K562 (cell line): Measurements from ENCODE around the gene CHRNA3. TPM values are rescaled to one million over a fixed set of nuclear protein-coding genes. Genes with fewer than 3 reads are reported as not detected.

Experiments
- ATAC-seq: fragments of 200-7000 bp; cut with Tn5 transposase; 3 replicates; pipeline ENCODE4 v1.9.1; 2020; ENCODE audit warnings: moderate library complexity
- BruUV-seq: library from RNA; stranded (reverse); fragments of 400-500 nt; replicated peaks from 2 replicates; lab custom pipeline; 2021; lab: Mats Ljungman, UMichigan
- CTCF ChIA-PET: fragments of 300-600 bp; formaldehyde crosslinking; extraction: SDS; loops from one replicate; lab custom pipeline; 2021; ENCODE audit warnings: low intra/inter-chr PET ratio; lab: Yijun Ruan, JAX
- POLR2A ChIA-PET: fragments of 300-600, 350-650 bp; sonication (Branson Sonifier 250); formaldehyde crosslinking; extraction: SDS; loops from one replicate; lab custom pipeline; 2021; ENCODE audit warnings: antibody characterized with exemption, inconsistent platforms; lab: Yijun Ruan, JAX
- DNase-seq, 4 experiments: peaks; one replicate each; pipeline versions ENCODE4 v3.0.0 to v3.0.0-alpha.2; 2011 to 2018; ENCODE audit warnings: low spot score in 3 of 4, mixed read lengths in 3 of 4; ENCODE audit errors: extremely low read depth in 1 of 4
- FAIRE-seq: peaks from 2 replicates; lab custom pipeline; 2011; peaks lifted over from hg19 to GRCh38; lab: Jason Lieb, UNC
- H2AFZ ChIP-seq: 2 replicates; pipeline ENCODE4 v1.6.0; 2011; ENCODE audit warnings: low read depth, low read length, control low read depth, inconsistent platforms
- H3K27ac ChIP-seq: fragments of 200-600 bp; 3 replicates; pipeline ENCODE4 v1.8.0; 2011; ENCODE audit warnings: low read depth, mild to moderate bottlenecking, control low read depth, inconsistent platforms, low read length, moderate library complexity, mixed read lengths; ENCODE audit errors: extremely low read depth
- H3K27me3 ChIP-seq, 2 experiments: fragments of 300-600 bp in 1 of 2; 2 replicates in 1 of 2; 3 replicates in 1 of 2; pipeline versions ENCODE4 v1.6.0 to v1.8.0; 2011; ENCODE audit warnings: inconsistent platforms in 2 of 2, low read length in 2 of 2, mild to moderate bottlenecking in 1 of 2, mixed read lengths in 1 of 2, moderate library complexity in 1 of 2; ENCODE audit not compliant: control insufficient read depth in 2 of 2, insufficient read depth in 2 of 2
- H3K36me3 ChIP-seq: fragments of 300-600 bp; 3 replicates; pipeline ENCODE4 v1.8.0; 2011; ENCODE audit warnings: mild to moderate bottlenecking, low read length, inconsistent platforms; ENCODE audit not compliant: control insufficient read depth, insufficient read depth
- H3K4me1 ChIP-seq, 2 experiments: fragments of 200-600 bp in 1 of 2; replicated peaks in 1 of 2; 2 replicates in 1 of 2; 3 replicates in 1 of 2; pipeline versions ENCODE4 v1.5.1 to v1.8.0; 2011; ENCODE audit warnings: inconsistent platforms in 2 of 2, low read length in 2 of 2, mild to moderate bottlenecking in 1 of 2, mixed read lengths in 1 of 2, moderate library complexity in 1 of 2; ENCODE audit not compliant: control insufficient read depth in 2 of 2, insufficient read depth in 2 of 2
- H3K4me2 ChIP-seq: 2 replicates; pipeline ENCODE4 v1.6.1; 2011; ENCODE audit warnings: low read length, control low read depth, inconsistent platforms, mixed read lengths; ENCODE audit not compliant: insufficient read depth
- H3K4me3 ChIP-seq: fragments of 200-600 bp; sonication (generic), shearing (Covaris generic); 2 replicates; pipeline ENCODE4 v1.5.1; 2016; ENCODE audit warnings: control low read depth, inconsistent platforms
- H3K79me2 ChIP-seq: fragments of 200-600 bp; 3 replicates; pipeline ENCODE4 v1.8.0; 2011; ENCODE audit warnings: low read length, inconsistent platforms; ENCODE audit not compliant: control insufficient read depth, insufficient read depth
- H3K9ac ChIP-seq, 2 experiments: 2 replicates each; pipeline versions ENCODE4 v1.6.0 to v1.6.1; 2011; ENCODE audit warnings: low read depth in 2 of 2, low read length in 2 of 2, control low read depth in 1 of 2, inconsistent platforms in 1 of 2, mild to moderate bottlenecking in 1 of 2, mixed read lengths in 1 of 2; ENCODE audit not compliant: insufficient read depth in 1 of 2
- H3K9me1 ChIP-seq: one replicate; pipeline ENCODE4 v1.6.0; 2011; ENCODE audit warnings: inconsistent platforms, mild to moderate bottlenecking, low read length, moderate library complexity; ENCODE audit not compliant: control insufficient read depth, insufficient read depth
- H3K9me3 ChIP-seq: replicated peaks from 2 replicates; pipeline ENCODE4 v1.5.1; 2011; ENCODE audit warnings: low read depth, low read length, inconsistent platforms; ENCODE audit not compliant: control insufficient read depth, insufficient read depth
- H4K20me1 ChIP-seq: replicated peaks from 2 replicates; pipeline ENCODE4 v1.6.1; 2011; ENCODE audit warnings: low read length, inconsistent platforms, mixed read lengths; ENCODE audit not compliant: control insufficient read depth, insufficient read depth
- CBFA2T3 ChIP-seq: fragments of 450-650 bp; IDR thresholded peaks from 2 replicates; pipeline ENCODE4 v1.6.1; 2017
- KDM2B ChIP-seq: fragments of 250-450 bp; sonication (Bioruptor Pico); IDR thresholded peaks from 2 replicates; pipeline ENCODE4 v1.8.0; 2021; ENCODE audit warnings: mild to moderate bottlenecking, moderate library complexity
- LEF1 ChIP-seq: fragments of 450-650 bp; IDR thresholded peaks from 2 replicates; pipeline ENCODE4 v1.6.1; 2016; ENCODE audit warnings: mild to moderate bottlenecking
- NR4A1 ChIP-seq, 2 experiments: fragments of 250-450 bp in 1 of 2; fragments of 450-650 bp in 1 of 2; sonication (Bioruptor Pico) in 1 of 2; IDR thresholded peaks; 2 replicates each; pipeline versions ENCODE4 v1.4.0 to v1.6.1; 2016 to 2020; ENCODE audit warnings: mild to moderate bottlenecking in 2 of 2, missing compliant biosample characterization in 1 of 2, missing genetic modification characterization in 1 of 2, moderate library complexity in 1 of 2
- RHOXF2B ChIP-seq: fragments of 250-450 bp; sonication (Bioruptor Pico); conservative IDR thresholded peaks from 2 replicates; pipeline ENCODE4 v1.5.1; 2021
- SLC30A9 ChIP-seq: fragments of 250-450 bp; sonication (Bioruptor Pico); IDR thresholded peaks from 2 replicates; pipeline ENCODE4 v1.8.0; 2022; ENCODE audit warnings: mild to moderate bottlenecking, moderate library complexity
- STAT5A ChIP-seq: IDR thresholded peaks from 2 replicates; pipeline ENCODE4 v1.6.1; 2012; ENCODE audit warnings: low read length, inconsistent platforms, borderline replicate concordance
- ZNF134 ChIP-seq: fragments of 250-450 bp; sonication (Bioruptor Pico); conservative IDR thresholded peaks from 2 replicates; pipeline ENCODE4 v1.4.0; 2020
- ZNF217 ChIP-seq: sonication (generic); formaldehyde crosslinking; IDR thresholded peaks from 2 replicates; pipeline ENCODE4 v1.8.0; 2022; ENCODE audit warnings: mild to moderate bottlenecking, missing genetic modification reagents
- WGBS: fragments of 100-300 bp; shearing (Covaris generic); methylation state at CpG from one replicate; pipeline ENCODE4 v1.1.6; 2016; ENCODE audit warnings: low coverage, mixed read lengths; ENCODE audit not compliant: insufficient coverage; ENCODE audit errors: missing lambda C conversion rate; 5-methylcytosine and 5-hydroxymethylcytosine counted together
- in situ Hi-C: fragments of 300-500 bp; cut with MboI; formaldehyde crosslinking; loops from 4 replicates; pipeline ENCODE4 v1.15.0; 2018; ENCODE audit warnings: inconsistent platforms, mixed read lengths
- intact Hi-C: fragments of 100-400 bp; cut with micrococcal nuclease; formaldehyde crosslinking; loops from 2 replicates; pipeline ENCODE4 v1.14.2; 2022
- polyA plus RNA-seq, 8 experiments: library from polyadenylated mRNA; depleted of rRNA in 4 of 8; stranded (reverse) in 5 of 8; unstranded in 3 of 8; fragments of >200 nt; fragmentation: Nextera tagmentation in 2 of 8; fragmentation: Illumina TruSeq in 1 of 8; extraction: Ambion mirVana in 2 of 8; extraction: Trizol in 1 of 8; gene quantifications; 2 replicates each; pipeline versions ENCODE4 v1.2.1 to v1.2.3, GENCODE V29; 2011 to 2014; ENCODE audit warnings: inconsistent platforms in 1 of 8, missing spikeins in 1 of 8
- total RNA-seq, 7 experiments: library from RNA; depleted of rRNA in 6 of 7; stranded (reverse); fragments of >200 nt in 6 of 7; fragmentation: Illumina TruSeq in 2 of 7; extraction: Trizol in 2 of 7; gene quantifications; 2 replicates each; pipeline versions ENCODE4 v1.2.1 to v1.2.3, GENCODE V29; 2011 to 2021; ENCODE audit warnings: low replicate concordance in 1 of 7
- TF ChIP-seq, protein P1 (sequence below): fragments of 250-450 bp; sonication (Bioruptor Pico); IDR thresholded peaks from 2 replicates; pipeline ENCODE4 v1.5.0; 2021
- TF ChIP-seq, protein P2 (sequence below): fragments of 200-400 bp; formaldehyde crosslinking; IDR thresholded peaks from 2 replicates; pipeline ENCODE4 v1.6.1; 2017; ENCODE audit warnings: mild to moderate bottlenecking, low read depth, low read length, moderate library complexity
- TF ChIP-seq, protein P3 (sequence below): fragments of 450-650 bp; formaldehyde crosslinking; IDR thresholded peaks from 2 replicates; pipeline ENCODE4 v1.4.0; 2022; ENCODE audit warnings: mild to moderate bottlenecking, moderate library complexity

CHRNA3 gene
- total and polyA plus RNA-seq, 9 of the 15 experiments (the other 6 are each of a cell fraction or from before 2014, with no cell fraction given): 0.01 TPM; not detected in 8

DNA sequence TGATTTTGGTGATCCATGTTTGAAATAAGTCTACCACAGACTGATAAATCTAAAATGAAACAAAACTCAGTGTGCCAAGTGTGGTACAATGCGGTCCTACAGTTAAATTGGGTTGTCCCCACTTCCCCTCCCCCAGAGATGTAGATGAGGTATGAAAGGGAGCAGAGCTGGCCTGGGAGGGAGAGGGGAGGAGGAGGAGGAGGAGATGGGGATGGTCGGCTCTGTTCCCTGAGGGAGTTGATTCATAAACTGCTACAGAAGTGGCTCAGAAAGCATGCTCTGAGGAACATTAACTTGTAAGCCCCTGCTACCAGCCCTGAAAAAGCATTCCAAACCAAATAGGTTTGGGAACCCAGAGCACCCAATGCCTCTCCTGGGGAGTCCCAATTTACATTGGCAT, 48.2 kb upstream of the CHRNA3 start:
- peaks cover 22 to 37% of the 10 kb centered on the region in 2 experiments for H3K27me3 ChIP-seq
- no peaks in the 10 kb centered on the region for H3K36me3 ChIP-seq
- no peak overlapping the region for H3K4me3 ChIP-seq
- H3K4me1 ChIP-seq: no peaks in the 10 kb centered on the region; a peak in 2 of 5 replicates
- H3K27ac ChIP-seq: no peak overlapping the region
- H4K20me1 ChIP-seq: no peaks in the 10 kb centered on the region
- DNase-seq (no peak), ATAC-seq (no peak), FAIRE-seq (no peak)
- H3K9me3 ChIP-seq: no peaks in the 10 kb centered on the region
- ChIA-PET CTCF (interaction anchor here (0.6 kb wide), 1 partner anchor 50 kb away, joined by 3 read pairs; no protein-coding TSS in a partner anchor), POLR2A (interaction anchor here (0.6 to 0.7 kb wide), 2 partner anchors 17 to 27 kb away, joined by 3 read pairs; no protein-coding TSS in a partner anchor)
- no peaks in the 10 kb centered on the region for H3K79me2 ChIP-seq
- in situ Hi-C loops (no loop called here), intact Hi-C loops (no loop called here)
- no TSS peak for BruUV-seq
- no peak overlapping the region for H3K9ac ChIP-seq
- H2AFZ ChIP-seq: no peak overlapping the region
- no peaks in the 10 kb centered on the region for H3K9me1 ChIP-seq
- H3K4me2 ChIP-seq: no peak overlapping the region
- WGBS: 0% methylated on average over 2 of the region's 2 CpGs
- TF ChIP-seq, protein P1, sequence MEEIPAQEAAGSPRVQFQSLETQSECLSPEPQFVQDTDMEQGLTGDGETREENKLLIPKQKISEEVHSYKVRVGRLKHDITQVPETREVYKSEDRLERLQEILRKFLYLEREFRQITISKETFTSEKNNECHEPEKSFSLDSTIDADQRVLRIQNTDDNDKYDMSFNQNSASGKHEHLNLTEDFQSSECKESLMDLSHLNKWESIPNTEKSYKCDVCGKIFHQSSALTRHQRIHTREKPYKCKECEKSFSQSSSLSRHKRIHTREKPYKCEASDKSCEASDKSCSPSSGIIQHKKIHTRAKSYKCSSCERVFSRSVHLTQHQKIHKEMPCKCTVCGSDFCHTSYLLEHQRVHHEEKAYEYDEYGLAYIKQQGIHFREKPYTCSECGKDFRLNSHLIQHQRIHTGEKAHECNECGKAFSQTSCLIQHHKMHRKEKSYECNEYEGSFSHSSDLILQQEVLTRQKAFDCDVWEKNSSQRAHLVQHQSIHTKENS: no peak

DNA sequence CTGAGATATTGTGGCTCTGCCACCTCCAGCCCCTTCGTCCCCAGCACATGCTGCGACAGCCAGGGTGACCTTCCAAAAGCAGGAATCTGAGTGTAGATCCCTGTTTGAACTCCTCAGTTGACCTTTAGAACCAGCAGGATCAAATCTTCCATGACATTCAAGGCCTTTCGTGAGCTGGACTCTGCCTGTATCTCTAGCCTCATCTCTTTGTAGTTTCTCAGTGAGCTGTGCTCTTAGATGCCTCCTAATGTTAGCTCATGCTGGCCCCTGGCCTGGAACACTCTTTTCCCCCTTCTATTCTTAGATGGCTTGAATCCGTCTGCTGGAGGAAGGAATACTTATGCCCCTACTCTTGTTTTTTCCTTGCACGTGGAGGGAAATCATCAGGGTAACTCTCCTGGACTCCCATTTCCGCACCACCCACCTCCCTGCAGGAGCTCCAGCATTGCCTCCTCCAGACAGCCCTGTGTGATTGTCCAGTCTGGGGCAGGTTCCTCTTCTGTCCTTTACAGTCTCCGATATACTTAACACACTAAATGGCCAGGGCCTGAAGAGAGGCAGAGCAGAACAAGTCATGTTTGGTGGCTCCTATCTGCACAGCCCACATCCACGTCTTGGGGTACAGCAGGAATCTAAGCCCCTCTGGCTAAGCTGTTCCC, 46.9 kb upstream of the CHRNA3 start:
- H3K9me1 ChIP-seq: no peaks in the 10 kb centered on the region
- no TSS peak for BruUV-seq
- intact Hi-C loops: no loop called here
- no peak overlapping the region for H2AFZ ChIP-seq
- in situ Hi-C loops: no loop called here
- peaks cover 23 to 37% of the 10 kb centered on the region in 2 experiments for H3K27me3 ChIP-seq
- 0% methylated on average over 8 of the region's 8 CpGs for WGBS
- no peak for DNase-seq
- no peaks in the 10 kb centered on the region for H3K36me3 ChIP-seq
- no peaks in the 10 kb centered on the region for H4K20me1 ChIP-seq
- no peak overlapping the region for H3K4me3 ChIP-seq
- H3K9me3 ChIP-seq: no peaks in the 10 kb centered on the region
- no peak overlapping the region for H3K4me2 ChIP-seq
- no peaks in the 10 kb centered on the region; a peak in 2 of 5 replicates for H3K4me1 ChIP-seq
- no peak overlapping the region for H3K27ac ChIP-seq
- no peak overlapping the region for H3K9ac ChIP-seq
- H3K79me2 ChIP-seq: no peaks in the 10 kb centered on the region
- ATAC-seq: no peak
- ChIA-PET POLR2A (no interaction called here), CTCF (no interaction called here)
- no peak for FAIRE-seq
- TF ChIP-seq LEF1: no peak
- TF ChIP-seq RHOXF2B (CRISPR knock-in tag): no peak
- TF ChIP-seq CBFA2T3: no peak
- TF ChIP-seq STAT5A: no peak
- no peak for TF ChIP-seq KDM2B (CRISPR knock-in tag)
- TF ChIP-seq, protein P2, sequence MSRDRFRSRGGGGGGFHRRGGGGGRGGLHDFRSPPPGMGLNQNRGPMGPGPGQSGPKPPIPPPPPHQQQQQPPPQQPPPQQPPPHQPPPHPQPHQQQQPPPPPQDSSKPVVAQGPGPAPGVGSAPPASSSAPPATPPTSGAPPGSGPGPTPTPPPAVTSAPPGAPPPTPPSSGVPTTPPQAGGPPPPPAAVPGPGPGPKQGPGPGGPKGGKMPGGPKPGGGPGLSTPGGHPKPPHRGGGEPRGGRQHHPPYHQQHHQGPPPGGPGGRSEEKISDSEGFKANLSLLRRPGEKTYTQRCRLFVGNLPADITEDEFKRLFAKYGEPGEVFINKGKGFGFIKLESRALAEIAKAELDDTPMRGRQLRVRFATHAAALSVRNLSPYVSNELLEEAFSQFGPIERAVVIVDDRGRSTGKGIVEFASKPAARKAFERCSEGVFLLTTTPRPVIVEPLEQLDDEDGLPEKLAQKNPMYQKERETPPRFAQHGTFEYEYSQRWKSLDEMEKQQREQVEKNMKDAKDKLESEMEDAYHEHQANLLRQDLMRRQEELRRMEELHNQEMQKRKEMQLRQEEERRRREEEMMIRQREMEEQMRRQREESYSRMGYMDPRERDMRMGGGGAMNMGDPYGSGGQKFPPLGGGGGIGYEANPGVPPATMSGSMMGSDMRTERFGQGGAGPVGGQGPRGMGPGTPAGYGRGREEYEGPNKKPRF: no peak
- no peak for TF ChIP-seq NR4A1 (CRISPR knock-in tag; IDR thresholded peaks at IDR 0.05)
- TF ChIP-seq NR4A1 (tag; IDR thresholded peaks at IDR 0.05): no peak
- no peak for TF ChIP-seq SLC30A9 (CRISPR knock-in tag)
- TF ChIP-seq, protein P3, sequence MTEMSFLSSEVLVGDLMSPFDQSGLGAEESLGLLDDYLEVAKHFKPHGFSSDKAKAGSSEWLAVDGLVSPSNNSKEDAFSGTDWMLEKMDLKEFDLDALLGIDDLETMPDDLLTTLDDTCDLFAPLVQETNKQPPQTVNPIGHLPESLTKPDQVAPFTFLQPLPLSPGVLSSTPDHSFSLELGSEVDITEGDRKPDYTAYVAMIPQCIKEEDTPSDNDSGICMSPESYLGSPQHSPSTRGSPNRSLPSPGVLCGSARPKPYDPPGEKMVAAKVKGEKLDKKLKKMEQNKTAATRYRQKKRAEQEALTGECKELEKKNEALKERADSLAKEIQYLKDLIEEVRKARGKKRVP (CRISPR knock-in tag): no peak
- no peak for TF ChIP-seq ZNF134 (CRISPR knock-in tag)
- TF ChIP-seq ZNF217 (CRISPR knock-in tag): no peak
